ENCODE data around the gene PCYT2.

PCYT2 gene

GRCh38 chr17:81911969-81912368, 770 bp upstream of the PCYT2 start:
- DNase-seq: no peak

GRCh38 chr17:81910840-81911276, 341 bp downstream of the PCYT2 start:
- DNase-seq: no peak

GRCh38 chr17:81909966-81910839, 996 bp downstream of the PCYT2 start:
- DNase-seq: no peak

GRCh38 chr17:81909231-81909630, 2.0 kb downstream of the PCYT2 start:
- no peak for DNase-seq

GRCh38 chr17:81908793-81909192, 2.4 kb downstream of the PCYT2 start:
- DNase-seq: no peak

GRCh38 chr17:81907219-81908145, 3.7 kb downstream of the PCYT2 start:
- DNase-seq: no peak

- DNase-seq: no peak
Observed at GRCh38 chr17:81906476-81907218, 4.6 kb downstream of the PCYT2 start.

DNA sequence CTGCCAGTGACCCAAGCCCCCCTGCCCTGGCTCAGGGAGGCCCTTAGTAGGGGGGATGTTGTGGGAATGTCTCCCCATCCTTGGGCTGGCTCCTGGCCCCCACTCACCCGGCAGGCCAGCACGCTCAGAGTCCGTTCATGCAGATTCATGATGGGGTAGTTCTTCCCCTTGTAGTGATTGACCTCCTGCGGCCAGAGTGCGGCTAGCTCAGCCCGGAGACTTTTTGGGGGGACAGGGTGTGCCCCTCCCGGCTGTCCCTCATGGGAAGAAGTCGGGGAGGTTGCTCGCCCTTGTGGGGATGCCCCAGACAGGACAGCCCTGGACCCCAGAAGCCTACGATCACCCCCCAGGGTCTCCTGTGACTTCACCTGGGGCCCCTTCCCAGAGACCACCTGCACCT, 5.2 kb downstream of the PCYT2 start:
- no peak for DNase-seq

DNA sequence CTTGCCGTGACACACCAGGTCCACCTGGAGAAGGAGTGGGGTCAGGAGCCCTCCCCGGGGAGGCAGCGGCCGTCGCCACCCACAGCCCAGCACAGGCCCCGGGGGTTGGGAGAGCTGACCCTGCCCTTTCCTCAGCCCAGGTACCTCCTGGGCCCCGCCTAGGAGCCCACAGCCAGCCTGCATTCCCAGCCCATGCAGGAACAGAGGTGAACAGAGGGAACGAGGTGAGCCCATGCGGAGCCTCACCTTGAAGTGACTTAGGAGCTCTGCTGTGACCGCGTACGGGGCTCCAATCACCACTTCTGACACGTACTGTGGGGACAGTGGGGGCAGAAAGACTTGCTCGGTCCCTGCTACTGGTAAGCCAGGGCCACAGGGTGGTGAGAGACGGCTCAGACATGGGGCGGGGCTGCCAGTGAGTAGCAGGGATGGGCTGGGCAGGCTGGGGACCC, 5.7 kb downstream of the PCYT2 start:
- no peak for DNase-seq

DNA sequence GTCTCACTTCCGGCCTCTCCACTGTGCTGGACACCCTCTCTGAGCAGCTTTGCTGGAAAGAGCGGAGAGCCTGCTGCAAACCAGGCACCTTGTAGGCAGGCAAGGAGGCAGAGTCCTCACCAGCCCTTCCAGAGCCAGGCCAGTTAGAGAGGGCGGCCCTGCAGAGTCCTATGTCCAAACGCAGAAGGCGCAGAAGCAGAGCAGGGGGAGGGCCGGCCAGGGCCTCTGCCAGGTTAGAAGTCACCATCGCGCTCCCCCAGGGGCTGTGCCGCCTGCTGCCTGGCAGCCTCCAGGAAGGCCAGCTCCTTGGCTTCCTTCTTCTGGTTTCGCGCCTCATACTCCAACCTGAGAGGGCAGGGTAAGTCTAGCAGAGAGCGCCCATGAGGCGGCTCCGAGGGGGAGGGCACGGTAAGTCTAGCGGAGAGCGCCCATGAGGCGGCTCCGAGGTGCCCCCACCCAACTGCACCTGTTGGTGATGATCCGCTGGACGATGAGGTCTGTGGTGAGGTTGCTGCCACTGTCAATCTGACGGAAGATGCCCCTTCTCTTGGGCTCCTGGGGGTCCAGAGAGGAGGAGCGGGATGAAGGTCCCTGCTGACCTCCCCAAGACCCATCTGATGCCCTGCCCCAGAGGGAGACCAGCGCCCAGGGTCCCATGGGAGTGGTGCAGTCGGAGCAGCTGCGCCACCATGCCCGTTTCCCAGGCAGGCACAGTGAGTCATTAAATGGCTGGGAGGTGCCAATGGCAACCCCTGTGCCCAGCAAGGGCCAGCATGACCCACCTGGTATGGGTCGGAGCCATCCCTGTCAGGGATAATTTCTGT, 6.4 kb downstream of the PCYT2 start:
- DNase-seq: no peak

DNA sequence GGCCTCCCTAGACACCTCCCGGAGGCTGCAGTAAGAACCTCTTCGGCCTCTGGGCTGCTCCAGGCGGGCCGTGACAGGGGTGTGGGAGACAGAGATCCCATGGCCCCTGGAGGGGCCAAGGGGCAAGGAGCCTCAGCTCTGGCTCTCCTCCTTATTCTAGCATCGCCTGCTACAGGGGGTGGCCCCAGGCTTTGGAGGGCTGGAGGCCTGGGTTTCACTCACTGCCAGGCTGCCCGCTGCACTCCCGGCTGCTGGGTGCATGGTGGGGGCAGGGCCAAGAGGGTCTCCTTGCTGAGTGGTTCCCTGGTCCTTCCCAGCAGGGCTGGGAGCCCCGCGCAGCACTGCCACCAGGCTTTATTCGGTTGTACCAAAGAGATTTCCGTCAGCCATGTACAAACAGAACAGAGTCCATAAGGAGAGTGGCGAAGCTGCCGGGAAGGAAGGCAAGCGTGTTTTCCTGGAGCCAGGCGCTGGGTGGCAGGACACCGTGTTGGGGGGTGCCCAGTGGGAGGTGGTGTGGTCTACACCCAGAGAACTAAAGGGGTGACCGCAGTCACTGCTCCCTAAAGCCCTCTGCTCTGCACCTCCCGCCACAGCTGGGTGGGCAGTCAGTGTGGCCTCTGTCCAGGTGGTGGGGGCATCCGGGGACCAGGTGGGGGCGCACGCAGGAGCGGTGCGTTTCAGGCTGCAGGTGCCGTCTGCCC, 7.2 kb downstream of the PCYT2 start:
- DNase-seq: no peak

GRCh38 chr17:81903415-81903831, 7.8 kb downstream of the PCYT2 start:
- DNase-seq: no peak

DNA sequence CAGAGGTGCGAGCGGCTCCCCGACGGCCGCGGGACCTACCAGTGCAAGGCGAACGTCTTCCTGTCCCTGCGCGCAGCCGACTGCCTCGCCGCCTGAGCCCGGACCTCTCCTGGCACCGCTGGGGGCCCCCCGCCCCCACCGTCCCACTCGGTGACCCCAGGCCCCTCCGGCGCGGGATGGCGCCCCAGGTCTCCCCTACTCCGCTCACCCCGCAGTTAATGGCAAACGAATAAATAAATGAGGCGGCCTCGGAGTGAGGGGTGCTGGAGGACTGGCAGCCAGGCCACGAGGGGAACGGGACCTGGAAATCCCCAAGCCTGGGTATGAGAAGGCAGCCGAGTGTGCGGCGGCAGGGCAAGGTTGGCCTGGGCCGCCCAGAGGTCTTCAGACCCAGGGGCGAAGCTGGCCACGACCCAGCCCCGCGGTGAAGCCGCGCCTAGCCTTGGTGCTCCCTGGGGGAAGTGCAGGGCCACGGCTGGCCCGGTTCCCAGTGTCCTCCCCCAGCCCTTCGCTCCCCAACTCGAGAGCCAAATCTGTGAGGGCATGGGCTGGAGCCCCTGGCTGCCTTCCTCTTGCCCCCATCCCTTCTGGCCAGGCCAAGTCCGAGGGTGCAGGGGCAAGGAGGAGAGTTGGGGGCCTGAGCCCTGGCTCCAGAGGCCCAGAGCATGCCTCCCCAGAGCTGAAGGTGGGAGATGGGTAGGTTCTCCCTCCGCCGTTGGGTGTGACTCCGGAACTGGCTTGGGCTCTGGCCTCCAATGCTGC, 8.4 kb downstream of the PCYT2 start:
- no peak for DNase-seq

GRCh38 chr17:81902023-81902652, 9.1 kb downstream of the PCYT2 start, which contains the start of gene NPB:
Gene NPB (plus strand): TSS chr17:81902238. CDS start chr17:81902278, 40 bp downstream.
- DNase-seq: no peak

DNA sequence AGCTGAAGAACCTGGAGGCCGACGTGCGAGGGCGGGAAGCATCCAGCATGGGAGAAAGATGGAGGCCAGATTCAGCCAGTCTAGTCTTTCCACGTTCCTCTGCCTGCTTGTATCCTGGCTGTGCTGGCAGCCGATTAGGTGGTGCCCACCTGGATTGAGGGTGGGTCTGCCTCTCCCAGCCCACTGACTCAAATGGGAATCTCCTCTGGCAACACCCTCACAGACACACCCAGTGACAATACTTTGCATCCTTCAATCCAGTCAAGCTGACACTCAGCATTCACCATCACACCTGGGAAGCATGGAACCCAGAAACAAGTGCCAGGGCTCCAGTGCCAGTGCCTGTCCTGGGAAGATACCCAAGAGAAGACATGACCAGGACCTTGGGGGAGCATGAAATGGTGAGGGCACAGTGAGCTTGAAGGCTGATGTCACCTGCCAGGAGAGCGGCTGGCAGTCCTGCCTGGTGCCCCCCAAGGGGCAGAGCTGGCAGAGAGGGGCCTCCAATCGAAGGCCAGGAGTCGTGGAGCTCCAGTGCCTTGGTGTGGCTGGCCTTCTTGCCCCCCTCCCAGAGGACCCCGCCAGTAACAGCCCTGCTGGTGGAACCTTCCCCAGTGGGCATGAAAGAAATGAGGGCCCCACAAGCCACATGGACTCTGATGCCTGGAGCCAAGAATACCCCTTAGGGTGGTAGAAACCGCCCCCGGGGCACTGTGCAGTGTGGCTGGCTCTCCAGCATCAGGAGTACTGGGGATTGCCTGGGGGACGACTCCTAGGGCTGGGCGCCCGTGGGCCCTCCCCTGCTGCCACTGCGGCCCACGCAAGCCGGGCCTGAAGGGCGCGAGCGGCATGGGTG, 9.8 kb downstream of the PCYT2 start:
- no peak for DNase-seq

- no peak for DNase-seq
Observed at GRCh38 chr17:81900181-81900820, 10.9 kb downstream of the PCYT2 start.

GRCh38 chr17:81899514-81900166, 11.6 kb downstream of the PCYT2 start:
- DNase-seq: no peak

DNA sequence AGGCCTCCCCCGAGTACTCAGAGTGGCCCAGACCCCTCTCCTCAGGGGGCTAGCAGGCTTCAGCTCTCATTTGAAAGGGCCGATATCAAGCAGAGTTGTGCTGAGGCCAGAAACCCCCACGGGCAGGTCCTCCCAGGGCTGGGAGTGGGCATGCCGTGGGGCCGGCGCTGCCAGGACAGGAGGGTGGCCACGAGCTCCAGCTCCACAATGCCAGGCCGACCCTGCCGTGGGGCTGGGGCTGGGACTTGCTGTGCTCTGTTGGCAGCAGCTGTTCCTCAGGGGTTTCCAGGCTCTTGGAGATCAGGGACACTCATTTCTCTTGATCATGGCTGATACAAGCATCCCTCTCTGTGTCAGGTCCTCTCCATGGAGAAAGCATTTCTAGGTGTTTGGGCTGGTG, 12.3 kb downstream of the PCYT2 start:
- DNase-seq: no peak

Measured in NCI-H2107 (cell line).